GM11168 (cell line): ENCODE results near the gene SLC35E4.

Source experiments
- in situ Hi-C: fragments of 300-500 bp; cut with MboI; formaldehyde crosslinking; loops from one replicate; pipeline ENCODE4 v1.12.0; 2022; ENCODE audit warnings: low sequenced_read_pairs; ENCODE audit not compliant: unreplicated experiment

SLC35E4 gene

DNA sequence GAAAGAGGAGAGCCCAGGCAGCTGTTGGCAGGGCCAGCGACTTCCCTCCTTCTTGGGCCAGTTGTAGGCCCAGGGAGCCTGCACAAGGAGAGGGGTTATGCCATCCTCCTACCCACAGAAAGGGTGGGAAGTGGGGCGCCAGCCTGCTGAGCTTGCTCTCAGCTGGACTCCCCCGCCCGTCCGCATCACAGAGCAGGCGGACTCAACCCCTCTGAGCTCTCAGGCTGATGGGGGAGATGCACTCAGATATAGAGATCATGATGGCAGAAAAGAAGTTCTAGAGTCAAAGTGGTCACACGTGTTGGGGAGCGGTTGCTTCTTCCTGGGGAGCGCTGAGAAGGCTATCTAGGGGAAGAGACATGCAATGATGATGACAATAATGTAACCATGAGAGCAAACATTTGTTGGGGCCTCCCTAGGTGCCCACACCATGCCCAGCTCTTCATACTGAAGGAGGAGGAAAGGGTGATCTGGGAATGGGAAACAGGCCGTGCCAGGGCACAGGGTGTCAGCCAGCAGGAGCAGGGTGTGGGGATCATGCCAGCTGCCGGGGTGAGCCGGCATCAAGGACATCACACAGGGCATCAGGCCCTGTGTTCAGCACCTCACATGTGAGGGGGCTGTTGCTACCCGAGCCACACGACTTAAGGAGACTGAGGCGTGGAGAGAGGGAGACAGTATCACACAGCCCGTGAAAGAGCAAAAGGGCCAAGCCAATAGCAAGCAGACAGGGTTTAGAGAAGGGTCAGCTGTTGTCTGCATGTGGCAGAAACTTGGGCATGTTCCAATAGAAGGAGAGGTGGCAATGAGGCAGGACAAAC, 7.7 kb downstream of the SLC35E4 start:
- in situ Hi-C loops, result loop anchor here (25.0 kb wide), 1 partner anchor 269 kb away; no protein-coding TSS in a partner anchor

DNA sequence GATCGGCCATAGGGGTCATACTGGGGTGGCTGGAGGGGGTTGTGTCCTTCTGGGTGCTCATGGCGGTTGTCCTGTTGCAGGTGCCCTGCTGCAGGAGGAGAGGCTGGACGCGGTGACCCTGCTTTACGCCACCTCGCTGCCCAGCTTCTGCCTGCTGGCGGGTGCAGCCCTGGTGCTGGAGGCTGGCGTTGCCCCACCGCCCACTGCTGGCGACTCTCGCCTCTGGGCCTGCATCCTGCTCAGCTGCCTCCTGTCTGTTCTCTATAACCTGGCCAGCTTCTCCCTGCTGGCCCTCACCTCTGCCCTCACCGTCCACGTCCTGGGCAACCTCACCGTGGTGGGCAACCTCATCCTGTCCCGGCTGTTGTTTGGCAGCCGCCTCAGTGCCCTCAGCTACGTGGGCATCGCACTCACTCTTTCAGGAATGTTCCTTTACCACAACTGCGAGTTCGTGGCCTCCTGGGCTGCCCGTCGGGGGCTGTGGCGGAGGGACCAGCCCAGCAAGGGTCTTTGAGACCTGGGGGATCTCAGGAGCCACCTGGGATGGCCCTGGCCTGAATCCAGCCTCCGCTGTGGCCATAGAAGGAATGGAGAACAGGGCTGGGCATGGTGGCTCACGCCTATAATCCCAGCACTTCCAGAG, 11.1 kb downstream of the SLC35E4 start:
- in situ Hi-C loops, result loop anchor here (25.0 kb wide), 1 partner anchor 266 kb away; no protein-coding TSS in a partner anchor

DNA sequence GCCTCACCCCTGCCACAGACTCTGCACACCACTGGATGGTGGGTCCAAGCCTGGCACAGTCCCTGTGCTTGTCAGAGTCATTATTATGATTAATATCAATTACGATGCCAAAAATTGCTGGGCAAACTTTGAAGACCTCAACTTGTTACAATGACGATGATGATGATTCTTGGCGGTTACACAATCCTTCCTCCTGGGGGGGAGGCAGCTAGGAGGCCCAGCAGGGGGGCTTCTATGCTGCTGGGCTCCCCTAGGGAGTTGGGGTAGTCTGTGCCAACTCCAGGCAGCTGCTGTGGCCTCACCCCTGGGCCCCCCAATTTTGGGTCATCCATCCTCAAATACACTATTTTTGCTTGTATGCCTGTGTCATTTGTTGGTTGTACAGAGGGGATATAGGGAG, 12.0 kb downstream of the SLC35E4 start:
- in situ Hi-C loops, result loop anchor here (25.0 kb wide), 1 partner anchor 265 kb away; no protein-coding TSS in a partner anchor

DNA sequence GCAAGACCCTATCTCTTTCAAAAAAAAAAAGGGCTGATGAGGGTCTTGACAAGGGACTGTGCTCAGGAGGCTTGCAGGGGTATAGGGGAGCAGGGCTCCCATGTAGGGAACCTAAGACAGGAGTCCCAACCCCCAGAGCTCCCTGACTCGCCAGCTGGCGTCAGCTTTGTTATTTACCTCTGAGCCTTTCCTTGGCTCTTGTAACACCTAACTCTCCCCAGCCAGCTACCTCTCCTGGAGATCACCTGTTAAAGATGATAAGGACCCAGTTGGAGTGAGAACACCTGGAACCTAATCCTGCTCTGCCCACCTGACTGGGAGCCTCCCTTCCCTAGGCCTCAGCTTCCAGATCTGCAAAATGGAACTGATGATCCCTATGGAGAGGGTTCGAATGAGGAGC, 13.2 kb downstream of the SLC35E4 start:
- in situ Hi-C loops, result loop anchor here (25.0 kb wide), 1 partner anchor 263 kb away; no protein-coding TSS in a partner anchor

DNA sequence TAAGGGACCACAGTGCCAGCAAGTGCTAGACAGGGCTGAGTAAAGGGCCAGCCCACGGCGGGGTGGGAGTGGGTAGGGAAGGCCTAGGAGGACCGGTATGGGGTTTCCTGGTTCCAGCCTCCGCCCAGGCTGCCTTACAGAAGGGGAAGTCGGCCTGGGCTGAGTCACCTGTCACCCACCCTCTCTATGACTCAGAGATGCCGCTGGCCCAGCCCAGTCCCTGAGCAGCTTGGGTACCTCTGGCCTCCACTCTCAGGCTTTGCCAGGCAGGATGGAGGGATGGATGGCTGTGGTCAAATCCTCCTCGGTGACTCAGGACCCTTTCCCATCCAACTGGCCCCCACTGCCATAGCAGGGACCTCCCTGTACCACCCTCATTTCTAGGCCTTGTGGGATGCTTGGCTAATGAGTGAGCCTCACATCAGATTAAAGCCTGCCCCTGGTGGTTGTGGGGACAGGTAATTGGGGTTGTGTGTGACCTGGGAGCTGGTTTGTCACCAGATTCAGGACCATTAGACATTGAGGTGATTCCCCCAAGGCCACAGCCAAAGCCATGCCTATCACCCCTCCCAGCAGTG, 13.9 kb downstream of the SLC35E4 start:
- in situ Hi-C loops, result loop anchor here (25.0 kb wide), 1 partner anchor 263 kb away; no protein-coding TSS in a partner anchor

DNA sequence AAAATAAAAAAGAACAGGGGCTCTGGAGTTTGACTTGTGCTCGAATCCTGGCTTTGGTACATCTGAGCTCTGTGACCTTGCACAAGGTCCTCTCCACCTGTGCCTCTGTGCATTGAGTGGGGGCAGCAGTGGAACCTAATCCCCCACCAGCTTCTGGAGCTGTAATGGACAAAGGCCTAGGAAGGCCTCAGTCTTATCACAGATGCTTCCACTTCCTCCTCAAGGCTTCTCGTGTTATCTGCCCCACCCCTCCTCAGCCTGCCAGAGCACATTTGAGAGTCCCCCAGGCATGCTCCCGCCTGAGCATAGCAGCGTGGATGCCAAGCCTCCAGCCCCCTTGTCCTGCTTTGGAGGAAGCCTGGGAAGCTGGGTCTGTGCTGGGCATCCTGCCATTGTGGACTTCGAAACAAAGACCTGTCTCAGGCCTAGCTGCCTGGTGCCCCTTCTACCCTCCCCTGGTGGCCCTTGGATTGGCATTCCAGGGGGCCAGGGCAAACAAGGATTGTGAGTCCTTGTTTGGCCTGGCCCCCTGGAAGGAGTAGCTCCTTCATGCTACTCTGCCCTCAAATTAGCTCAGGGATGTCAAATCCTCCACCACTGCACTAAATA, 15.0 kb downstream of the SLC35E4 start:
- in situ Hi-C loops, result no loop called here

DNA sequence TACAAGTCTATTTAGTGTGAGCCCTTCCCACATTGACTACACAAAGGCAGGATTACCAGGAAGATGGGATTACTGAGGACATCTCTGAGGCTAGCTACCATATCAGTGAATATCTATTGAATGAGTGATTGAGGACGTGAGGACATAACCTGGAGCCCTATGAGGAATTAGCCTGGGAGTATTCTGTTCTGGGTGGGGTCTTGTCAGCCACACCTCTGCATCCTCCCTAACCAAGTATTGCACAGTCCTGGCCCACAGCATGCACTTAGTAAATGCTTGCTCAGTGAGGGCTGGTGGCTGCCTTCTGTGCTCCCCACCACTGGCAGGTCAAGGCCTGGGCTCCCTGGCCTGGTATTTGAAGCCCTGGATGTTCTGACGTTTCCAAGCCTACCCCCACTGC, 17.3 kb downstream of the SLC35E4 start:
- in situ Hi-C loops, result no loop called here

DNA sequence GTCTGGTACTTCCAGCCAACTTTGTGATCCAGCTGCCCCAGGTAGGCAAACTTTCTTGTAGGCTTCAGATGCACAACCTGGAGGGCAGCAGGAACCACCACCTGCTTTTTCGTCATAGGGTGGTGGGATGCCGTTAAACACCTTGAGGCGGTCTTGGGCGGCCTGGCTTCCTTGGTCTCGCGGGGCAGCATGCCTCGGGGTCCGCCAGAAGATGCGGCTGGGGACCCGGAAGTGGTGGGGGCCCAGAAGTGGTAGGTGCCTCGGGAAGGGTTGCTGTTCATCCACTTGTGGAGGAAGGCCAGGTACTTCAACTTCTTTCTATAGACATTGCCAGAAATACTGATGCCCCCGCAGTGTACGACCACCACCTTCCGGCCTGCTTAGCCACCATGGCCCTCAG, 18.8 kb downstream of the SLC35E4 start:
- in situ Hi-C loops, result no loop called here

DNA sequence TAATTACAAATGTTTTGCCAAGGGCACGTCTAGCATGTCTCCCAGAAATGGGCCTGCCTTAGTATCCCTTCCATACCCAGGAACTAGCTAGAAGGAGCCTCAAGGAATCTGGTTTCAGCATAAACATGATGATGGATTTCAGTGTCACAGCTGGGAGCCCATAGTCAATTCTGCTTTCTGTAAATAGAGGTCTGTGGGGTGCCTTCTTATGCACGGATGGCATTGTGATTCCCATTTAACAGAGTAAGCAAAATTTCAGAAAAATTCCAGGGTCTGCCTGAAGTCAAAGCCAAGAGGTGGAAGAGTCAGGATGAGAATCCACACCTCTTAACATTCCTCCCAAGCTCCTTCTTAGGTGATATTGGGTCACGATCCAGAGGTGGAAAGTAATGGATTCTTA, 20.0 kb downstream of the SLC35E4 start:
- in situ Hi-C loops, result no loop called here

DNA sequence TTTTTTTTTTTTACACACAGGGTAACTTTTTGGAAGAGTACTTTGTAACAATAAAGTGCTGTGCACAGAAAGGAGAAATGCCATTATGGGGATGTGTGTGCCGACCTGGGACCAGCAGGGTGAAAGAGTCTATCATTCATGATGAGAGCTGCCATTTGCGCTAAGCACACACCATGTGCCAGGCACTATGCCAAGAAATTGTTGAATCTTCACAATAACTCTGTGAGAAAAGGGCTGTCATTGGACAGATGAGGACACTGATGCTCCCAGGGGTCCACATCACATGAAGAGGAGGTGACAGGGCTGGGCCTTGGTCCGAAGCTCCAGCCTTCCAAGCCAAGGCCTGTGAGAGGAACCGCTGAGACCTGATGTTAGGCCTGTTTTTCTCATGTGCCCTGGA, 26.5 kb downstream of the SLC35E4 start:
- in situ Hi-C loops, result no loop called here

DNA sequence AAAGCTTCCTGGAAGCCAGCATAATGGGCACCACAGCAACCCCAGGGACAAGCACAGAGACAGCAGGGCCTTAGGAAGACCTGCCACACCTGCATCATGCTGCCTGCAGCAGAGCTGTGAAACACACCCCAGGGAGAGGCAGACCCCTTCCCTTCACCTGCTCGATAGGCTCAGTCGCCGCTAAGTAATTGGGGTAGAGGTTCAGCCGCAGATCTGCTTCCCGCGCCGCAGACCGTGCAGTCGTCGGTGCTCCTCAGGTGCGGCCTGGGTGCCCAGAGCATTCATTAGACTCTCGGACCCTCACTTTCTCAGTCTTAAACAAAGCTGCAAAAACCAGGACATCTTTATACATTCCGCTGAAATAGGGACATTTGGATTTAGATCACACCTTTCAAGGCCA, 29.2 kb downstream of the SLC35E4 start:
- in situ Hi-C loops, result no loop called here

DNA sequence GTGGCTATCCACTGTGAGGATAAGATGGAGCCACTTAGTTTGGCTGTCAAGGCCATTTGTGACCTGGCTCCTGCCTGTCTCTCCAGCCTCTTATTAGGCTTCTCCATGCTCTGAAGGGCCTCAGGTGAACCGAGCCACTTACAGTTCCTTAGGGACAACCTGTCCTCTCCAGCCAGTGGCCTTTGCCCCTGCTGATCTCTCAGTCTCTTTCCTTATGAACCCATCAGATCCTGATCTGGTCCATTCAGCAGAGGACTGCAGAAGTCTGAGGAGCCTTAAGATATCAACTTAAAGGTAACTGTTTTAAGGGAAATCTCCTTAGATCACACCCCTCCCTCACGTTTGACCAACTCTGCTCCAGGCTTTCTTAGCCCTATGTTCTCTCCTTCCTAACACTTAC, 29.7 kb downstream of the SLC35E4 start:
- in situ Hi-C loops, result no loop called here

DNA sequence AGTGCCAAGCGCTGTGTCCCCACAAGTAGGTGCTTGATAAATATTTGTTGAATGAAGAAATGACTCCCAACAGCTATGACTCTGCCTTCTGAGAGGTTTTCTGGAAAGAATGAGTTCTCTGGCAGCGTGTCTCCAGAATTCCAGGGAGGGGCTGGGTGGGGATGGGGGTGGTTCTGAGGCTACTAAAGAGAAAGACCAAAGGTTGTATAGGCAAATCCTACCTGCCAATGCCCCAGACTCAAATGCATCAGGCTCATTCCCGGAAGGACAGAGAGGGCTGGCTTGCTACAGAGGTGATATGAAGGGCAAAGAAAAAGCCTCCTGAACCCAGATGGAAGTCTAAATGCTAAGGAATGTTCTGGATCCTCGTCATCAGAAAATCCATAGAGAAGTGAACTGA, 30.2 kb downstream of the SLC35E4 start:
- in situ Hi-C loops, result no loop called here

DNA sequence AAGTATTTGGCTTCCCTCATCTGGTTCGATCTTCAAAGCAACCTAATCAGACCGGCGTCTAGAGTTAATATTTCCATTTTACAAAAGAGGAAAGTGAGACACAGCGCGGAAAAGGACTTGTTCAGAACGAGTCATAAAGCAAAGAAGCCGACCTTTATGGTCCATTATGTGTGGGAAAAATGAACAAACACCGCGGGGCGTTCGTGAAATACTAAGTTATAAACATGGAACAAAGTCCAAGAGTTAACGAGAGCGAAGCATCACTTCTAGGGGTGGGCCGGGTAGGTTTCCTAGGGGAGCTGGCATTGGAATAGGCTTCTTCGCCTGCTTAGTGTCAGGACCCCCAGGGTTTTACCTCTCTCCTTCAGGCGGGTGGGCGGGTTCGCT, 31.5 kb downstream of the SLC35E4 start:
- in situ Hi-C loops, result no loop called here

DNA sequence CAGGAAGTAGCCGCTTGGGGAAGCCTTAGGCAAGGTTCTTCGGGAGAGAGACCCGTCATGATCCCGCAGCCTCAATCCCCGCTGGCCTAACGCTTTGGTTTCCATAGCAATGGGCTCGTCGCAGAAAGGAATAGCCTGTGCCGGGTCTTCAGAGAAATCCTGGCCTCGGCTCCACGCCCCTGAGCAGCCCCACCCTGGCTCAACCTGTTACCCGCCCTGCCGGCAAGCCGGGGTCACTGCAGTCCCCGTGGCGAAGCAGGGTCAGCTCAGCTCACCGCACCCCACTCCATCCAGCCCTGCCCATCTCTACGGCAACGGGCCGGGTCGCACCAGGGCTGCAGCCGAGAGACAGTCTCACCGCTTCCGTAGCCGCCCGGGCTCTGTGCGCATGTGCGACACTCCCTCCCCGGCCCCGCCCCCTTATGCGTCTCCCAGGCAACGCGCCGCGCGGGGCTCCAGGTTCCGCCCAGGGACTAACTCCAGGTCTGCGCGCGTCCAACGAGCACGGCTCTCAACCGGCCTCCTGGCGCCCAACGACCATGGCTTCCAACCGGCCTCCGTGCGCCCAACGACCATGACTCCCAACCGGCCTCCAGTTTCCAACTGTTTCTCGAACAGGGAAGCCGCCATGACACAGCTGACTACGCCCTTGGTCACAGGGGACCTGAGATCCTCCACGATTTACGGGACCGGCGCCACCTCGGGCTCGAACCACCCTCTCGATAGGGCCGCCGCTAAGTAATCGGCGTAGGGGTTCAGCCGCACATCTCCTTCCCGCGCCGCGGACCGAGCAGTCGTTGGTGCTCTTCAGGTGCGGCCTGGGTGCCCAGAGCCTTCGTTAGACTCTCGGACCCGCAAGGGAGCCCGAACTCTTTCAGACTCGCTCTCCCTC, 32.2 kb downstream of the SLC35E4 start, which contains the start of gene DUSP18:
Gene DUSP18 (minus strand): TSS at position 382 of the 892 bp plus-strand sequence. CDS start 3,872 bp downstream, outside the sequence.
- in situ Hi-C loops, result no loop called here

DNA sequence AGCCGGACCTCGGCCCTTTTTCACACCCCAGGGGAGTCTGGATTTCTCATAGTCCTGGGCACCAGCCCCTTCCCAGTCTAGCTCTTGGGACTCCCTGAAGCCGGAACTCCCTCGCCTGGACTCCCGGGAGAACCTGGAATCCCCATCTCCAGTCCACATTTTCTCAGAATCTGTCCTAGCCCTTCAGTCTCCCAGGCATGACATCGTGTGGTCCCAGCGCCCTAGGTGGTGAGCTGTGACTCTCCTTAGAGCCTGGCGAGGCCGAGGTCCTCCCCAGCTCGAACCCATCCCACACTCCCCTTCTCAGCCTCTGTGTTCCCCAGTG, 32.8 kb downstream of the SLC35E4 start:
- in situ Hi-C loops, result no loop called here

DNA sequence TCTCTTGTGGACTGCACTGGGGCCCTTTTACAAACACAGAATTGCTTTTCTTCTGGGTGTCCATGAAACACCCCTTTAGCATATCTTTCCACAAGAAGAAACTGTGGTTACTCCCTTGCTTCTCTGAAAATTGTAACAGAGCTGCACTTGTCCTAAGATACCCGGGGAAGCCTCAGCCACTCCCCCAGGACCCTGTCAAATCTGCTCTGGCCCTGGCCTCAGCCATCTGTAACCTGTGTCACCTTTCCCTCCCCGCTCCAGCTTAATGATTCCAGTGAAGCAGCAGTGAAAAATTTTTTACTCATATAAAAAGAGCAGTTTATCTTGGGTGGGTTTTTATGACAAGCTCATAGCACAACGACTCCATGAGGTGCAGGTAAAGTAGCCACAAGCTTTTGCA, 35.5 kb downstream of the SLC35E4 start:
- in situ Hi-C loops, result no loop called here

DNA sequence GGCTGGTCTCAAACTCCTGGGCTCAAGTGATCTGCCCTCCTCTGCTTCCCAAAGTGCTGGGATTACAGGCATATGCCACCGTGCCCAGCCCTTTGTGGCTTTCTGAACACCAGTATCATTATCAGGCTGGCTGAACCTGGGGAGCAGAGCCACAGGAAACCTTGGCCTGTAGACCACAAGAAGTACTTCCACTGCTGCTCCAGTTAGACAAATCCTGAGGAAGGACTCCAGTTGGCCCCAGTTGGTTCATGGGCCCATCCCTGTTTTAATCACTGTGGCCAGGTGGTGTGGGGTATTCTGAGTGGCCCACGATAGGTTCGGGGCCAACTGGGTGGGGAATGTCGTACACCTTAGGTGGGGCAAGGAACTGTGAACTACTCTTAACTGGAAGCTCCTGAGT, 37.6 kb downstream of the SLC35E4 start:
- in situ Hi-C loops, result no loop called here

DNA sequence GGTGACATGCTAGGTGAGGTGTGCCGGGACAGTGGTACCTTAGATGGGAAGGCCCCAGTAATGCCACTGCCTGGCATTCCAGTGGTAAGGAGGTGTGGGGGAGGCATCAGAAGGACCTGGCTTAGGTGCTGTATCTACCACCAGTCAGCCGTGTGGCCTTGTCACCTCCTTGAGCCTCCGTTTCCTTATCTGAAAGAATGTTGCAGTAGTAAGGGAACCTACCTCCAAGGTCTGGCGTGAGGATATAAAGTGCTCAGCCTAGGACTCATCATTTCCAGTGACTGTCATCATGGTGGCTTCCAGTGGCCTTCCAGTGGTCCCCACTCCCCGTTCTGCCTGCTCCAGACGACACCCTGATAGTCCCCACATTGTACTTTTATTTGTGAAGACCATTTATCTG, 38.9 kb downstream of the SLC35E4 start:
- in situ Hi-C loops, result no loop called here

DNA sequence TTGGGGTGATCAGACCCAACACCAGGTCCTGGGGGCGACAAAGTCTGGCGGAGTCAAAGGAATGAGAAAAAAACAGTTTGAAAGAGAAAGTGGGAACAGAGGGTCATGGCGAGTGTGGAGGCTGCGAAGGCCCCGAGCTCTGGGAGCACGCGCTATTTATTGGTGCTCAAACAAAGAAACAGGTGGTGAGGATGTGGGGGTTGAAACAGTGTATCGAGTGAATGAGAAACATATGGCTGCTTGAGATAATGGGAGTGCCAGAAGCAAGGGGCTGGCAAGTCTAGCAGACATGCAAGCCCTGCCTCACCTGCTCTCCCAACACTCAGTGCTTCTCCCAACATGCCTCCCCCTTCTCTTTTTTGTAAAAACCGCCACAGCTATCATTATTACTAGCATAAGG, 39.9 kb downstream of the SLC35E4 start:
- in situ Hi-C loops, result no loop called here
